GM18520 (cell line): ENCODE results near the gene SPNS2.

ENCODE experiments used
- ATAC-seq: cut with Tn5 transposase; IDR thresholded peaks from one replicate; pipeline ENCODE4 v1.9.1; 2021; ENCODE audit not compliant: unreplicated experiment

SPNS2 gene

GRCh38 chr17:4584917-4585637, 86.4 kb downstream of the SPNS2 start:
- no peak for ATAC-seq

- no peak for ATAC-seq
Observed at GRCh38 chr17:4585638-4585994, 86.9 kb downstream of the SPNS2 start.

GRCh38 chr17:4586043-4586442, 87.4 kb downstream of the SPNS2 start:
- ATAC-seq = no peak

GRCh38 chr17:4587195-4587594, 88.5 kb downstream of the SPNS2 start:
- ATAC-seq = no peak

- ATAC-seq = no peak
Observed at GRCh38 chr17:4587803-4588202, 89.1 kb downstream of the SPNS2 start.

- no peak for ATAC-seq
Observed at GRCh38 chr17:4588391-4588790, 89.7 kb downstream of the SPNS2 start.
